ENCODE data around the gene RMI2.
A peak's percentile ranks its signal among the peaks of the same experiment; 100 is the strongest.

Gene RMI2

GRCh38 chr16:11384184-11384955, 39.1 kb downstream of the RMI2 start:
- no peak for DNase-seq (ENCODE audit: low spot score)

- no peak for DNase-seq (ENCODE audit: low spot score)
Observed at GRCh38 chr16:11384956-11385586, 39.8 kb downstream of the RMI2 start.

GRCh38 chr16:11386054-11386680, 40.9 kb downstream of the RMI2 start:
- no peak for DNase-seq (ENCODE audit: low spot score)

GRCh38 chr16:11386791-11387546, 41.7 kb downstream of the RMI2 start:
- DNase-seq (ENCODE audit: low spot score), result peak; percentile 85

GRCh38 chr16:11389083-11389482, 43.8 kb downstream of the RMI2 start:
- no peak for DNase-seq (ENCODE audit: low spot score)

GRCh38 chr16:11389631-11390565, 44.6 kb downstream of the RMI2 start:
- DNase-seq (ENCODE audit: low spot score), result no peak

GRCh38 chr16:11390573-11391495, 45.6 kb downstream of the RMI2 start:
- DNase-seq (ENCODE audit: low spot score), result no peak

GRCh38 chr16:11391576-11391975, 46.3 kb downstream of the RMI2 start:
- no peak for DNase-seq (ENCODE audit: low spot score)

GRCh38 chr16:11392041-11392581, 46.9 kb downstream of the RMI2 start:
- DNase-seq (ENCODE audit: low spot score), result no peak

GRCh38 chr16:11393366-11393765, 48.1 kb downstream of the RMI2 start:
- no peak for DNase-seq (ENCODE audit: low spot score)

- no peak for DNase-seq (ENCODE audit: low spot score)
Observed at GRCh38 chr16:11393861-11394592, 48.8 kb downstream of the RMI2 start.

GRCh38 chr16:11394593-11394960, 49.3 kb downstream of the RMI2 start:
- DNase-seq (ENCODE audit: low spot score), result no peak

GRCh38 chr16:11395008-11395948, 50.0 kb downstream of the RMI2 start:
- DNase-seq (ENCODE audit: low spot score), result no peak

GRCh38 chr16:11395949-11396240, 50.6 kb downstream of the RMI2 start:
- DNase-seq (ENCODE audit: low spot score), result no peak

- peak; percentile 95 for DNase-seq (ENCODE audit: low spot score)
Observed at GRCh38 chr16:11396241-11397048, 51.2 kb downstream of the RMI2 start.

- no peak for DNase-seq (ENCODE audit: low spot score)
Observed at GRCh38 chr16:11398136-11398535, 52.9 kb downstream of the RMI2 start.

GRCh38 chr16:11398851-11399250, 53.6 kb downstream of the RMI2 start:
- no peak for DNase-seq (ENCODE audit: low spot score)

Measured in GM03348 (cell line).